Keratinocyte (primary cell): ENCODE data around the gene TACR1.

Experiments
- CTCF ChIP-seq, 3 experiments: IDR thresholded peaks in 1 of 3; conservative IDR thresholded peaks in 1 of 3; optimal IDR thresholded peaks in 1 of 3; 2 replicates in 2 of 3; 3 replicates in 1 of 3; pipeline versions ENCODE3 to v1.5.1; 2011; ENCODE audit warnings: low read length in 3 of 3, mild to moderate bottlenecking in 3 of 3, moderate library complexity in 2 of 3, control low read depth in 1 of 3, inconsistent platforms in 1 of 3; ENCODE audit not compliant: insufficient read depth in 2 of 3; ENCODE audit errors: extremely low read depth in 1 of 3
- EZH2 ChIP-seq: IDR thresholded peaks from one replicate; pipeline ENCODE4 v1.6.1; 2012; ENCODE audit warnings: inconsistent platforms, mild to moderate bottlenecking, low read length, moderate library complexity

DNA sequence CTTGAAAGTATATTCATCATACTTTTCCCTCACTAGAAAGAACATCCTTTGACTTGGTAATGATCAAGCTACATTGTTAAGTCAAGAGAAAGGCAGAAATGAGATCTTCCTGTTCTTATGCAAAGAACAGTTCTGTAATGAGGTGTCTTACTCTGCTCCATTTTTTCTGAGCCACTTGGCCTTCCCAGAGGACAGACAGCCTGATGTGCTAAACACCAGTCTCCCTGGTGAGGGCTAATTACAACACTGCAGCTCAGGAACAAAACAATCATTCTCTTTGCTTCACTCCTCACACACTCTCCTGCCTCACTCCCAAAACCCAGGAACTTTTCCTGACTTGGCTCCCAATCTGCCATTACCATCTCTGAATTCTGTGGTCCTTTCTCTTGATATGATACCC, 25.6 kb downstream of the TACR1 start:
- no peak for TF ChIP-seq CTCF (optimal IDR thresholded peaks at IDR 0.05 in 1 of 3, IDR thresholded peaks at IDR 0.05 in 1 of 3, conservative IDR thresholded peaks at IDR 0.05 in 1 of 3; ENCODE audit: extremely low read depth in 1 of 3, insufficient read depth in 2 of 3, low read length in 3 of 3)
- no peak for TF ChIP-seq EZH2
